Measurements from ENCODE around the gene WDR53.
A peak's percentile ranks its signal among the peaks of the same experiment; 100 is the strongest.
"Not testable (repeated sequence)": the region's sequence is repeated elsewhere in the genome, so short reads cannot be mapped to it uniquely, and the experiment has no call there.

WDR53 gene

DNA sequence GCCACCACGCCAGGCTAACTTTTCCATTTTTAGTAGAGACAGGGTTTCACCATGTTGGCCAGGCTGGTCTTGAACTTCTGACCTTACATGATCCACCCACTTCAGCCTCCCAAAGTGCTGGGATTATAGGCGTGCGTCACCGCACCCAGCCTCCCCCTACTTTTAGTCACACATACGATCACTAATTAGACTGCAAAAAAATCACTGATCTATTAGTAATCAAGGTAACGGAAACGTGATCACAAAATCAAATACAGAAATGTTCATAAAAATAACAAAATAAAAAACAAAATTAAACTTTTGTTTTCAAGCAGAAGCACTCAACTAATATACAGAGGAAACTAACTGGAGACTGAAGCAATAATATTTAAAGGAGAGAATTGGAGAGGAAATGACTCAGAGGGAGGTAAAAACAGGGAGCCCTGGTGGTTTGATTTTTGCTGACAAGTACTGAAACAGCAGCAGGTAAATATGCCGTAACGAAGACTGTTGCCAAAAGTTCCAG is 4.6 kb downstream of the WDR53 start:
- TF ChIP-seq SPI1 (IDR thresholded peaks at IDR 0.05; ENCODE audit: low read depth, low read length) (no peak), TAF1 (IDR thresholded peaks at IDR 0.05; ENCODE audit: low read depth, low read length) (no peak), POU2F2 (IDR thresholded peaks at IDR 0.05; ENCODE audit: low read depth, low read length) (no peak), PAX5 (IDR thresholded peaks at IDR 0.05; ENCODE audit: insufficient read depth, low read length, severe bottlenecking) (no peak)
- FAIRE-seq (no peak), DNase-seq (ENCODE audit: insufficient read length, low spot score) (no peak)

DNA sequence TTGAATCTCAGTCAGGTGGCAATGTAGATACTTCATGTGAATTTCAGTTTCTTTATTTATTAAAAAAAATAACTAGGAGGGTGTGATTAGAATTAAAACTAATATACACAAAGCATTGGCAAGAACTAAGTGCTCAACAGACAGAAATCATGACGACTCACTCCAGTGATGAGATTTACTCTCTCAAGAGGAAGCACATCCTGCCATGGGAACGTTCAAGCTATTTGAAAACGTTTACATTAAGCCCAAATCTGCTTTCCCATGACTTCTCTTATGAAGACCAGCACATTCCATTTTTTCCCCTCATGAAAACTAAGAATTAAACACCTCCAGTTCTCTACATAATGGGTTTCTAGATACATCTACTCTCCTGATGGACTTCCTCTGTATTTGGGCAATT is 8.5 kb downstream of the WDR53 start:
- FAIRE-seq = no peak
- TF ChIP-seq SPI1 (IDR thresholded peaks at IDR 0.05; ENCODE audit: low read depth, low read length) (no peak), PAX5 (IDR thresholded peaks at IDR 0.05; ENCODE audit: insufficient read depth, low read length, severe bottlenecking) (no peak), POU2F2 (IDR thresholded peaks at IDR 0.05; ENCODE audit: low read depth, low read length) (no peak), TAF1 (IDR thresholded peaks at IDR 0.05; ENCODE audit: low read depth, low read length) (no peak)

DNA sequence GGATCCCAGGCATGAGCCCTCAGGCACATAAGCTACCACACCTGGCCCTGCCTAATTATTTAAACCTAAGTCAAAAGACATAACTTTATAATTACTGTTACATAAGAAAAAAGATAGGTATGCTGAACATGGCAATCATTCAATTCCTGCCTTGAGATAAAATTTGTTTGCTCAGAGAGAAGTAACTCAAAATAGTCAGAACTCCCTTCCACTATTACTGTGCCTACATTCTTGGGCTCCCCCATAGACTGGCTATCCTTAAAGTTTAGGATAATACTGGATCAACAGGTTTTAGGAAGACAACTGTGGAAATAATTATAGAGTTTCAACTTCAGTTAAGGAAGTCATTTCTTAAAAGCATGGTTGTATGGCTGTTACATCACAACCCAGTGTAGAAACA is 9.9 kb downstream of the WDR53 start:
- TF ChIP-seq POLR2A (IDR thresholded peaks at IDR 0.05; ENCODE audit: low read depth, low read length) (no peak), POLR2AphosphoS5 (IDR thresholded peaks at IDR 0.05; ENCODE audit: low read depth, low read length) (no peak), SPI1 (IDR thresholded peaks at IDR 0.05; ENCODE audit: low read depth, low read length) (no peak), PAX5 (IDR thresholded peaks at IDR 0.05; ENCODE audit: insufficient read depth, low read length, severe bottlenecking) (no peak), TAF1 (IDR thresholded peaks at IDR 0.05; ENCODE audit: low read depth, low read length) (no peak), POU2F2 (IDR thresholded peaks at IDR 0.05; ENCODE audit: low read depth, low read length) (no peak)
- DNase-seq (ENCODE audit: insufficient read length, low spot score) = no peak
- FAIRE-seq = no peak

More for the DNA sequence above, 8.5 kb downstream of the WDR53 start:
- no peak for DNase-seq (ENCODE audit: insufficient read length, low spot score)

DNA sequence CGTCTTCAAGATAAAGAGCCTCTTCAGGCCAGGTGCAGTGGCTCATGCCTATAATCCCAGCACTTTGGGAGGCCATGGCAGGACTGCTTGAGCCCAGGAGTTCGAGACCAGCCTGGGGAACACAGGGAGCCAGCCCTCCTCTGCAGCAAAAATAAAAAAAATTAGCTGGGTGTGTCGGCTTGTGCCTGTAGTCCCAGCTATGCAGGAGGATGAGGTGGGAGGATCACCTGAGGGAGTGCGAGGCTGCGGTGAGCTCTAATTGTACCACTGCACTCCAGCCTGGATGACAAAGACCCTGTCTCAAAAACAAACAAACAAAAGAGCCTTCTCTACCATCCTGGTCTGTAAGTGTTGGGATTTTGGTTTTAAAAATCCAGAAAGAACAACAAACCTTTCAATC is 11.1 kb downstream of the WDR53 start:
- no peak for DNase-seq (ENCODE audit: insufficient read length, low spot score)
- no peak for TF ChIP-seq SPI1 (IDR thresholded peaks at IDR 0.05; ENCODE audit: low read depth, low read length)
- no peak for FAIRE-seq

DNA sequence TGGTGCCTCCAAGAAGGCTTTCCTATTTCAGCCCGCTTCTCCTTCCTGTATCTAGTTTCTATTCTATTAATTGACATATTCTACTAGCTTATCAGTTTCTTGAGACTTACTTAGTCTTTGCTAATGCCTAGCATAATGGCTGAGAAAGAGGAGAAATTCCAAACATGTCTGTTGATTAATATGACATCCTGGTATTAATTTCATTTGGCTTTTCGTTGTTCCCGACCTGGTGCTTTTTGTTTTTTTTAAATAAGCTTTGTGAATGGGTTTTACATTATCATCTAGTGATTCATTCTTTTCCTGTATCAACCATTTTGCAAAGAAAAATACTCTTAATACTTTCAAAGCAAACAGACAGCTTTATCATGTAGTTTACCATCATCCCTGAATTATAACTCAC is 13.1 kb downstream of the WDR53 start:
- no peak for TF ChIP-seq TAF1 (IDR thresholded peaks at IDR 0.05; ENCODE audit: low read depth, low read length)
- no peak for TF ChIP-seq POU2F2 (IDR thresholded peaks at IDR 0.05; ENCODE audit: low read depth, low read length)
- no peak for TF ChIP-seq POLR2AphosphoS5 (IDR thresholded peaks at IDR 0.05; ENCODE audit: low read depth, low read length)
- no peak for TF ChIP-seq PAX5 (IDR thresholded peaks at IDR 0.05; ENCODE audit: insufficient read depth, low read length, severe bottlenecking)
- no peak for TF ChIP-seq POLR2A (IDR thresholded peaks at IDR 0.05; ENCODE audit: low read depth, low read length)
- no peak for TF ChIP-seq SPI1 (IDR thresholded peaks at IDR 0.05; ENCODE audit: low read depth, low read length)
- DNase-seq (ENCODE audit: insufficient read length, low spot score) = no peak
- no peak for FAIRE-seq

GRCh38 chr3:196554205-196554604 is 14.1 kb downstream of the WDR53 start:
- no peak for TF ChIP-seq POLR2AphosphoS5 (IDR thresholded peaks at IDR 0.05; ENCODE audit: low read depth, low read length)
- TF ChIP-seq SPI1 (IDR thresholded peaks at IDR 0.05; ENCODE audit: low read depth, low read length) = peak; percentile 72
- DNase-seq (ENCODE audit: insufficient read length, low spot score) (no peak), FAIRE-seq (no peak)

- TF ChIP-seq TAF1 (IDR thresholded peaks at IDR 0.05; ENCODE audit: low read depth, low read length) (no peak), SPI1 (IDR thresholded peaks at IDR 0.05; ENCODE audit: low read depth, low read length) (no peak), POU2F2 (IDR thresholded peaks at IDR 0.05; ENCODE audit: low read depth, low read length) (no peak), POLR2A (IDR thresholded peaks at IDR 0.05; ENCODE audit: low read depth, low read length) (no peak), PAX5 (IDR thresholded peaks at IDR 0.05; ENCODE audit: insufficient read depth, low read length, severe bottlenecking) (no peak), POLR2AphosphoS5 (IDR thresholded peaks at IDR 0.05; ENCODE audit: low read depth, low read length) (no peak)
- FAIRE-seq (no peak), DNase-seq (ENCODE audit: insufficient read length, low spot score) (no peak)
Measured at GRCh38 chr3:196553551-196553950, 14.8 kb downstream of the WDR53 start.

DNA sequence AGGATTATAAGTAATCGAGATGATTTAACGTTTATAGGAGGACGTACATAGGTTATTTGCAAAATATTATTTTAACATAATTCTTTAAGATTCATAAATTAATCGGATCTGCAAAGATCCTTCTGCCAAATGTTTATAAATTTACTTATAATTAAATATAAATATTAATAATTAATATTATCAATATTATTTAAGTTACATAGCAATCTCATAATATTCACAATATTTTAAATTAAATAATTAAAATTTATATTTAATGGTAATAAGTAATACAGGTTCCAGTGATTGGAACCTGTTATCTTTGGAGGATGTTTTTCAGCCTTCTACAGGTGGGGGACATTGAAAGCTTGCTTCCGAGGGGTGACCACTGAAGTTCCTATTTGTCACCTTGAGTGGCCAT is 16.1 kb downstream of the WDR53 start:
- FAIRE-seq (no peak), DNase-seq (ENCODE audit: insufficient read length, low spot score) (no peak)
- TF ChIP-seq PAX5 (IDR thresholded peaks at IDR 0.05; ENCODE audit: insufficient read depth, low read length, severe bottlenecking) = no peak
- TF ChIP-seq POLR2AphosphoS5 (IDR thresholded peaks at IDR 0.05; ENCODE audit: low read depth, low read length) = no peak
- TF ChIP-seq SPI1 (IDR thresholded peaks at IDR 0.05; ENCODE audit: low read depth, low read length) = no peak
- TF ChIP-seq TAF1 (IDR thresholded peaks at IDR 0.05; ENCODE audit: low read depth, low read length) = no peak
- no peak for TF ChIP-seq POLR2A (IDR thresholded peaks at IDR 0.05; ENCODE audit: low read depth, low read length)
- TF ChIP-seq POU2F2 (IDR thresholded peaks at IDR 0.05; ENCODE audit: low read depth, low read length) = no peak

GRCh38 chr3:196550172-196550571 is 18.2 kb downstream of the WDR53 start:
- not testable (repeated sequence) for DNase-seq (ENCODE audit: insufficient read length, low spot score); FAIRE-seq

- not testable (repeated sequence) for FAIRE-seq; DNase-seq (ENCODE audit: insufficient read length, low spot score)
Measured at GRCh38 chr3:196549312-196549711, 19.0 kb downstream of the WDR53 start.

DNA sequence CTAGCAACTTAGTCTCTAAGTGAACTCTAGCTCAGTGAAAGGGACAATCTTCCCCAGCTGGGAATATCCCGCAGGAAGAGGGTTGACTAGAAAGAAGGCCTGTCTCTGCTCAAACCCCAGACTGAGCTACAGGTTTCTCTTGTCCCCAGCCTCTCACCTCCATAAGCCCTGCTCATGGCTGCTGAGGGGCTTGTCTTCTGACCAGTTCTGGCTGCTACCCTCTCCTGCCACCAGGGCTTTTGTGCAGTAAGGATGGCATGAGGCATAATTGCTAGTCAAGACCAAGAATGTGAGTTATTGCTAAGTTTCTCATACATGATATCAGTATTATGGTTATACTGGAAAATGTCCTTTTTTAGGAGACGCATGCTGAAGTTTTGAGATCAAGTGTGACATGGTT is 21.3 kb downstream of the WDR53 start:
- DNase-seq (ENCODE audit: insufficient read length, low spot score) (no peak), FAIRE-seq (no peak)
- TF ChIP-seq POU2F2 (IDR thresholded peaks at IDR 0.05; ENCODE audit: low read depth, low read length) = no peak

GRCh38 chr3:196546537-196546936 is 21.8 kb downstream of the WDR53 start:
- no peak for TF ChIP-seq POU2F2 (IDR thresholded peaks at IDR 0.05; ENCODE audit: low read depth, low read length)
- TF ChIP-seq POLR2AphosphoS5 (IDR thresholded peaks at IDR 0.05; ENCODE audit: low read depth, low read length) = no peak
- no peak for TF ChIP-seq PAX5 (IDR thresholded peaks at IDR 0.05; ENCODE audit: insufficient read depth, low read length, severe bottlenecking)
- TF ChIP-seq SPI1 (IDR thresholded peaks at IDR 0.05; ENCODE audit: low read depth, low read length) = no peak
- TF ChIP-seq TAF1 (IDR thresholded peaks at IDR 0.05; ENCODE audit: low read depth, low read length) = no peak
- no peak for TF ChIP-seq POLR2A (IDR thresholded peaks at IDR 0.05; ENCODE audit: low read depth, low read length)
- no peak for DNase-seq (ENCODE audit: insufficient read length, low spot score)
- no peak for FAIRE-seq
